Hematopoietic multipotent progenitor cell (in vitro differentiated cells): ENCODE results near the gene MTMR4. TPM values are rescaled to one million over a fixed set of nuclear protein-coding genes. Genes with fewer than 3 reads are reported as not detected.

ENCODE experiments used
- total RNA-seq: library from RNA; depleted of rRNA; stranded (reverse); fragments of >200 nt; gene quantifications from one replicate; pipeline ENCODE4 v1.2.3, GENCODE V29; 2012

MTMR4 gene
- total RNA-seq, 1 donor: 55.2 TPM

Other genes starting within 250 kb of the MTMR4 start
- gene MPO, start 233.7 kb downstream of the MTMR4 start, total RNA-seq: 371 TPM
- 16.7 TPM for gene TSPOAP1, start 185.8 kb downstream of the MTMR4 start, total RNA-seq
- gene SUPT4H1, start 162.4 kb downstream of the MTMR4 start, total RNA-seq: 67.3 TPM
- 0.54 TPM for gene RNF43, start 97.1 kb downstream of the MTMR4 start, total RNA-seq
- gene HSF5, start 26.2 kb downstream of the MTMR4 start, total RNA-seq: 2.4 TPM
- 0.27 TPM for gene TEX14, start 177.4 kb upstream of the MTMR4 start, total RNA-seq
- gene RAD51C, start 178.0 kb upstream of the MTMR4 start, total RNA-seq: 10.8 TPM
- under 0.01 TPM for gene PPM1E, start 241.2 kb upstream of the MTMR4 start, total RNA-seq